Measurements from ENCODE around the gene BCL2L15.

Gene BCL2L15

DNA sequence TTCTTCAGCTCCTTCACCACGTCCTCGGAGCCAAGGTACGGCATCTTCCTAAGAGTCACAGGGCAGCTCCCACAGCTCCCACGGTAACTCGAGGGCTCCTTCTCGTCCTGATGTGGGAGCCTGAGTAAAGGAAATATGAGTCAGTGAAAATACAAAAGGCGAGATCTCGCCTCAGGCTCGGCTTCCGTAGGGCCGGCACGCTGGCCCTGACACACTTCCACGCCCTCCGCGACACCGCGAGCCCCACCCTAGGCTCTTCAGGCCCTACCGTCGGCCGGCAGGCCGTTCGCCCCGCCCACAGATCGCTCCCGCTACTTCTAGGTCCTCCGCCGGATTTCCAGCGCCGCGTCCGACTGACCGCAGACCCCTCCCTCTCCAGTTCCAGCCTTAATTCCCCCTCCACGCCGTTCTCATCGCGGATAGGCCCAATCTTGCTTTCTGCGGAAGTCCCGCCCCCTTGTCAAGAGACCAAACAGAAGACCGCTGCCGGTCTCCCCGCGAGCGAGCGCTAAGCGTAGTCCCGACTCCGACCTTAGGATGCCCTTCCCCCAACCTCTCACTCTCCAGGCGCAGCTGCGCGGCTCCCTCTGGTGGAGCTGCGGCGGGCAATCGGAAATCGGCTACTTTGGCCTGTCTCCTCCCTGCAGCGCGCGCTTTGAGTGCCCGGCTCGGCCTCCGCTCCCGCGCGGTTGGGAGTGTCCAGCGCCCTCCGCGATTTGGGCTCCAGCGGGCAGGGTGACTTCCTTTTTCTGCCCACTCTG lies 17.5 kb upstream of the BCL2L15 start, which contains the start of the genes AP4B1 and DCLRE1B:
AP4B1 (minus strand) TSS at position 126 of the 761 bp plus-strand sequence; CDS start at position 44, 82 bp downstream.
DCLRE1B (plus strand) TSS at position 653 of the 761 bp plus-strand sequence. CDS start 261 bp downstream, outside the sequence.
- WGBS (ENCODE audit: extremely low coverage, insufficient coverage, insufficient read length), result no CpG with 5 or more reads among the region's 67 CpGs
- Histone ChIP-seq H3K18ac (ENCODE audit: low read length) (peak within 1 kb of the TSS; percentile 55), H3K79me2 (ENCODE audit: control insufficient read depth, insufficient read depth, low read length, poor library complexity) (peaks cover 7% of the 10 kb centered on the region), H3K4me1 (ENCODE audit: control insufficient read depth in 1 of 2, insufficient read depth in 2 of 2, low read length in 2 of 2) (peaks cover 2% of the 10 kb centered on the region in 2 experiments), H3K9me3 (ENCODE audit: insufficient read depth, low read depth, low read length) (no peaks in the 10 kb centered on the region), H2BK120ac (ENCODE audit: insufficient read depth, low read length, poor library complexity) (peak within 1 kb of the TSS; percentile 47), H3K23ac (ENCODE audit: low read length) (no peak within 1 kb of the TSS), H2AFZ (ENCODE audit: insufficient read depth, low read length, poor library complexity) (peak within 1 kb of the TSS; percentile 77), H4K12ac (ENCODE audit: low read depth, low read length) (peak within 1 kb of the TSS; percentile 44), H3K27me3 (ENCODE audit: insufficient read depth, low read length) (no peaks in the 10 kb centered on the region), H2BK12ac (ENCODE audit: low read length) (no peak within 1 kb of the TSS), H3K4me2 (ENCODE audit: low read length) (peak within 1 kb of the TSS; percentile 87), H4K8ac (ENCODE audit: low read depth, low read length) (peak within 1 kb of the TSS; percentile 81), H2BK5ac (ENCODE audit: low read depth, low read length, poor library complexity) (peak within 1 kb of the TSS; percentile 55), H2AK5ac (ENCODE audit: low read length) (no peak within 1 kb of the TSS), H4K91ac (ENCODE audit: low read depth, low read length) (peak within 1 kb of the TSS; percentile 30), H3K4ac (ENCODE audit: low read depth, low read length) (peak within 1 kb of the TSS; percentile 22), H3K4me3 (ENCODE audit: low read depth, low read length) (peak within 1 kb of the TSS; percentile 88), H3K27ac (ENCODE audit: low read depth, low read length) (peak within 1 kb of the TSS; percentile 79), H3K79me1 (ENCODE audit: low read length) (peaks cover 6% of the 10 kb centered on the region), H3K36me3 (ENCODE audit: control insufficient read depth in 1 of 2, insufficient read depth in 2 of 2, low read length in 2 of 2) (peaks cover 3 to 14% of the 10 kb centered on the region in 2 experiments), H3K9ac (ENCODE audit: low read length) (peak within 1 kb of the TSS; percentile 90), H3K14ac (ENCODE audit: low read length) (peak within 1 kb of the TSS; percentile 82)
- peak; percentile 99 to 100 for DNase-seq

DNA sequence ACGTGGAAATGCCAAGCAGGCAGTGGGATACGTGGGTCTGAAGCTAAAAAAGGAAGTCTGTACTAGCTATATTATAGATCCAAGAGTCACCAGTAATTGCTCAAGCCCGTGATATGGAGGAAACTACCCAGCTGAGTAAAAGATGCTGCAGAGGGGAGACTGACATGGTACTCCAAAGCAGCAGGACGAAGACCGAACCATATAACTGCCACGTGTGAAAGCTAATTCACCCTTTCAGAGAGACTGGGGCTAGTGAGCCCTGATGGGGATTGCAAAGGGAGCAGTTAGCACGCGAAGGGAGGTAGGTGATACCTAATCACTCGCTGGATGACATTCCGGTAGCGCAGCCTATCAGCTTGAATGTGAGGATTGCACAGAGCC lies 16.9 kb upstream of the BCL2L15 start:
- Histone ChIP-seq H3K27me3 (ENCODE audit: insufficient read depth, low read length) (no peaks in the 10 kb centered on the region), H2AK5ac (ENCODE audit: low read length) (no peak overlapping the region), H4K91ac (ENCODE audit: low read depth, low read length) (peak overlapping the region; percentile 29), H3K4me2 (ENCODE audit: low read length) (peak overlapping the region; percentile 56), H3K23ac (ENCODE audit: low read length) (no peak overlapping the region), H3K4ac (ENCODE audit: low read depth, low read length) (peak overlapping the region; percentile 22), H4K12ac (ENCODE audit: low read depth, low read length) (peak overlapping the region; percentile 44), H3K14ac (ENCODE audit: low read length) (peak overlapping the region; percentile 68), H2BK120ac (ENCODE audit: insufficient read depth, low read length, poor library complexity) (peak overlapping the region; percentile 47), H3K27ac (ENCODE audit: low read depth, low read length) (peak overlapping the region; percentile 79), H3K79me2 (ENCODE audit: control insufficient read depth, insufficient read depth, low read length, poor library complexity) (peaks cover 7% of the 10 kb centered on the region), H3K9ac (ENCODE audit: low read length) (peak overlapping the region; percentile 73), H3K4me1 (ENCODE audit: control insufficient read depth in 1 of 2, insufficient read depth in 2 of 2, low read length in 2 of 2) (peaks cover 2% of the 10 kb centered on the region in 2 experiments), H2BK5ac (ENCODE audit: low read depth, low read length, poor library complexity) (peak overlapping the region; percentile 44), H3K4me3 (ENCODE audit: low read depth, low read length) (peak overlapping the region; percentile 84), H3K36me3 (ENCODE audit: control insufficient read depth in 1 of 2, insufficient read depth in 2 of 2, low read length in 2 of 2) (peaks cover 3 to 17% of the 10 kb centered on the region in 2 experiments), H2AFZ (ENCODE audit: insufficient read depth, low read length, poor library complexity) (peak overlapping the region; percentile 68), H3K79me1 (ENCODE audit: low read length) (peaks cover 6% of the 10 kb centered on the region), H3K9me3 (ENCODE audit: insufficient read depth, low read depth, low read length) (no peaks in the 10 kb centered on the region), H4K8ac (ENCODE audit: low read depth, low read length) (peak overlapping the region; percentile 67), H3K18ac (ENCODE audit: low read length) (peak overlapping the region; percentile 55), H2BK12ac (ENCODE audit: low read length) (no peak overlapping the region)
- peak in 1 of 2 donors; percentile 1 for DNase-seq
- no CpG with 5 or more reads among the region's 11 CpGs for WGBS (ENCODE audit: extremely low coverage, insufficient coverage, insufficient read length)

DNA sequence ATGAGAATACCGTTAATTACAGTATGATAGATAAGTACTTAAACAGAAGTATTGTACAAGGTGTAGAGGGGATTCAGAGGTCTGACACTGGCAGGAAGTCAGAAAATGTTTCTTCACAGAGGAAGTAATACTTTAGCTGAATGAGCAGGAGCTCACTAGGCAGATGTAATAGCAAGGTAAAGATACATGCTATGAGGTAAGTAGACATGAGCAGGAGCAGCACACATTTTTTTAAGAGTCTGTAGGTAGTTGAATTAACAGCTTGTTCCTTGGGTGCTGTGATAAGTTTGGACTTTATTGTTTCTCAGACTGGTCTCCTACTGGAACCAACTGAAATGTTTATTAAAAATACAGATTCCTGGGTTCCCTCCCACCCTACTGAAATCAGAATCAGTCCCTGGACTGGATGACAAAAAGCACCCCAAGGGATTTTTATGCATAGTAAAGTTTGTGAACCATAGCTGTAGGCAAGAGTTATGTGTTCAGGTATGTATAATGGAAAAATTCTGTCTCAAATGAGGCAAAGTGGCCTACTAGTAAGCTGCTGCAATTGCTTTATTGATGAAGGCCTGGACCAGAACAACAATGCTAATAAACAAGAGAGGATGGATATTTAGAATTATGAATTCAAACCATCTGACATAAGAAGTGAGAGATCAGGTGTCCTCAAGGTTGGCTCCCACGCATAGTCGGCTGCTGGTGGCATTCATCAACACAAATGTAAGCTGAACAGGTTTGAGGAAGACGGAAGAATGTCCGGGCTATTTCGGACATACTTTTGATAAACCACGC lies 16.3 kb upstream of the BCL2L15 start:
- Histone ChIP-seq H4K12ac (ENCODE audit: low read depth, low read length) (no peak overlapping the region), H3K9ac (ENCODE audit: low read length) (no peak overlapping the region), H3K4me2 (ENCODE audit: low read length) (peak overlapping the region; percentile 56), H3K4ac (ENCODE audit: low read depth, low read length) (no peak overlapping the region), H2AFZ (ENCODE audit: insufficient read depth, low read length, poor library complexity) (no peak overlapping the region), H2BK5ac (ENCODE audit: low read depth, low read length, poor library complexity) (no peak overlapping the region), H3K18ac (ENCODE audit: low read length) (no peak overlapping the region), H3K79me2 (ENCODE audit: control insufficient read depth, insufficient read depth, low read length, poor library complexity) (peaks cover 7% of the 10 kb centered on the region), H2BK120ac (ENCODE audit: insufficient read depth, low read length, poor library complexity) (no peak overlapping the region), H3K27me3 (ENCODE audit: insufficient read depth, low read length) (no peaks in the 10 kb centered on the region), H4K91ac (ENCODE audit: low read depth, low read length) (no peak overlapping the region), H3K4me3 (ENCODE audit: low read depth, low read length) (no peak overlapping the region), H2BK12ac (ENCODE audit: low read length) (no peak overlapping the region), H2AK5ac (ENCODE audit: low read length) (no peak overlapping the region), H3K79me1 (ENCODE audit: low read length) (peaks cover 6% of the 10 kb centered on the region), H3K36me3 (ENCODE audit: control insufficient read depth in 1 of 2, insufficient read depth in 2 of 2, low read length in 2 of 2) (peaks cover 3 to 17% of the 10 kb centered on the region in 2 experiments), H3K14ac (ENCODE audit: low read length) (no peak overlapping the region), H3K23ac (ENCODE audit: low read length) (no peak overlapping the region), H4K8ac (ENCODE audit: low read depth, low read length) (no peak overlapping the region), H3K9me3 (ENCODE audit: insufficient read depth, low read depth, low read length) (no peaks in the 10 kb centered on the region), H3K27ac (ENCODE audit: low read depth, low read length) (no peak overlapping the region), H3K4me1 (ENCODE audit: control insufficient read depth in 1 of 2, insufficient read depth in 2 of 2, low read length in 2 of 2) (peaks cover 2% of the 10 kb centered on the region in 2 experiments)
- no CpG with 5 or more reads among the region's 7 CpGs for WGBS (ENCODE audit: extremely low coverage, insufficient coverage, insufficient read length)
- DNase-seq, result peak in 1 of 2 donors; percentile 3

DNA sequence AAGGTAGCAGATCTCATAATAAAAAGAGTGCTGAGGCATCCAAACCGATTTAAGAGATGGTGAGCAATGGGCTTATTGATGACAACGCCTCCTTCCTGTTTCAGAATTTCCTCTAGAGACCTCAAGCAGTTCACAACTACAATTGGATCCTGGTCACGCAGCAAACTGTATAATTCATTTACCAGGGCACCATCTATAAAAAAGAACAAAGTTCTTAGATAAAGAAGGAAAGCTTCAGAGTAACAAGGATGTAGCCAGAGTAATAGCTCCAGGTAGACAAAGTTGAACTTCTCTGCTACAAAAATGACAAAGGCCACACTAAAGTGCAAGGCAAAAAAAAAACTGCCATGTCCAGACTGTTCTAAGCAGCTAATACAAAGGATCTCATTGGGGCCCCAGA lies 13.8 kb upstream of the BCL2L15 start:
- no peak overlapping the region for H2BK5ac ChIP-seq (ENCODE audit: low read depth, low read length, poor library complexity)
- no peak for DNase-seq
- H2AK5ac ChIP-seq (ENCODE audit: low read length), result no peak overlapping the region
- no peak overlapping the region for H4K8ac ChIP-seq (ENCODE audit: low read depth, low read length)
- peaks cover 1 to 2% of the 10 kb centered on the region in 2 experiments for H3K4me1 ChIP-seq (ENCODE audit: control insufficient read depth in 1 of 2, insufficient read depth in 2 of 2, low read length in 2 of 2)
- no peak overlapping the region for H4K12ac ChIP-seq (ENCODE audit: low read depth, low read length)
- H3K23ac ChIP-seq (ENCODE audit: low read length), result no peak overlapping the region
- H2BK120ac ChIP-seq (ENCODE audit: insufficient read depth, low read length, poor library complexity), result no peak overlapping the region
- no peak overlapping the region for H3K4ac ChIP-seq (ENCODE audit: low read depth, low read length)
- H3K36me3 ChIP-seq (ENCODE audit: control insufficient read depth in 1 of 2, insufficient read depth in 2 of 2, low read length in 2 of 2), result peaks cover 0 to 12% of the 10 kb centered on the region in 2 experiments
- peaks cover 6% of the 10 kb centered on the region for H3K79me1 ChIP-seq (ENCODE audit: low read length)
- no peaks in the 10 kb centered on the region for H3K9me3 ChIP-seq (ENCODE audit: insufficient read depth, low read depth, low read length)
- no peak overlapping the region for H4K91ac ChIP-seq (ENCODE audit: low read depth, low read length)
- peaks cover 7% of the 10 kb centered on the region for H3K79me2 ChIP-seq (ENCODE audit: control insufficient read depth, insufficient read depth, low read length, poor library complexity)
- no peak overlapping the region for H3K9ac ChIP-seq (ENCODE audit: low read length)
- no peak overlapping the region for H3K27ac ChIP-seq (ENCODE audit: low read depth, low read length)
- H3K27me3 ChIP-seq (ENCODE audit: insufficient read depth, low read length), result no peaks in the 10 kb centered on the region
- no peak overlapping the region for H3K14ac ChIP-seq (ENCODE audit: low read length)
- no peak overlapping the region for H3K4me3 ChIP-seq (ENCODE audit: low read depth, low read length)
- no peak overlapping the region for H3K4me2 ChIP-seq (ENCODE audit: low read length)
- no peak overlapping the region for H2AFZ ChIP-seq (ENCODE audit: insufficient read depth, low read length, poor library complexity)
- H2BK12ac ChIP-seq (ENCODE audit: low read length), result no peak overlapping the region
- WGBS (ENCODE audit: extremely low coverage, insufficient coverage, insufficient read length), result no CpG with 5 or more reads among the region's 3 CpGs
- no peak overlapping the region for H3K18ac ChIP-seq (ENCODE audit: low read length)
